Effector memory CD4-positive, alpha-beta T cell (primary cell): ENCODE results near the gene CPNE5.

ENCODE experiments used
- DNase-seq, 3 donors: peaks; one replicate each; pipeline ENCODE4 v3.0.0-alpha.2; 2020
- H3K27ac ChIP-seq: 2 replicates; pipeline ENCODE4 v1.7.0; 2013; ENCODE audit warnings: mild to moderate bottlenecking, low read length, moderate library complexity; ENCODE audit not compliant: insufficient read depth, poor library complexity, severe bottlenecking
- H3K27me3 ChIP-seq: replicated peaks from 2 replicates; pipeline ENCODE4 v1.7.0; 2013; ENCODE audit warnings: mild to moderate bottlenecking, low read length; ENCODE audit not compliant: insufficient read depth, control insufficient read depth, poor library complexity, severe bottlenecking
- H3K36me3 ChIP-seq: 2 replicates; pipeline ENCODE4 v1.7.0; 2013; ENCODE audit warnings: mild to moderate bottlenecking, low read length, moderate library complexity; ENCODE audit not compliant: control insufficient read depth, insufficient read depth
- H3K4me1 ChIP-seq: 2 replicates; pipeline ENCODE4 v1.7.0; 2013; ENCODE audit warnings: low read length, mild to moderate bottlenecking; ENCODE audit not compliant: control insufficient read depth, insufficient read depth, poor library complexity, severe bottlenecking
- H3K4me3 ChIP-seq: 2 replicates; pipeline ENCODE4 v1.7.0; 2013; ENCODE audit warnings: low read length, low read depth, mild to moderate bottlenecking; ENCODE audit not compliant: insufficient read depth, poor library complexity, severe bottlenecking
- H3K9me3 ChIP-seq: 2 replicates; pipeline ENCODE4 v1.7.0; 2013; ENCODE audit warnings: mild to moderate bottlenecking, low read length, moderate library complexity; ENCODE audit not compliant: control insufficient read depth

CPNE5 gene

DNA sequence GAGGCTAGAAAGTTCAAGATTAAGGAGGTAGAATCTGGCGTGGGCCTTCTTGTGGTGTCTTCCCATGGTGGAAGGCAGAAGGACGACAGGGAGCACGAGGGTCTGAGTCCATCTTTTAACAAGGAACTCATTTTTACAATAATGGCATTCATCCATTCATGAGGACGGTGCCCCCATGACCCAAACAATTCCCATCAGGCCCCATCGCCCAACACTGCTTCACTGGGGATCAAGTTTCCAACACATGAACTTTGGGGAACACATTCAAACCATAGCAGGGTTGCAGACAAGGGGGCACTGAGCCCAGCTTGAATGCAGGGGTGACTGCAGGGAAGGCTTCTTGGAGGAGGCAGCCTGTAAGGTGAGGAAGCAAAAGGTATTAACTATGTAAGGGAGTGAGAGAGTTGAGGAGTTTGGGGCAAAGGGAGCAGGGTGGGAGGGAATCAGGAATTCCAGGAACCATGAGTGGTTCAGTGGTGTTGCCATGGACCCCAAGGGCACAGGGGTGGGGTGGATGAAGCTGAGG is 136.1 kb downstream of the CPNE5 start:
- Histone ChIP-seq H3K27me3 (no peaks in the 10 kb centered on the region), H3K9me3 (no peaks in the 10 kb centered on the region), H3K36me3 (no peaks in the 10 kb centered on the region), H3K27ac (no peak overlapping the region), H3K4me1 (no peaks in the 10 kb centered on the region), H3K4me3 (no peak overlapping the region)
- no peak for DNase-seq

DNA sequence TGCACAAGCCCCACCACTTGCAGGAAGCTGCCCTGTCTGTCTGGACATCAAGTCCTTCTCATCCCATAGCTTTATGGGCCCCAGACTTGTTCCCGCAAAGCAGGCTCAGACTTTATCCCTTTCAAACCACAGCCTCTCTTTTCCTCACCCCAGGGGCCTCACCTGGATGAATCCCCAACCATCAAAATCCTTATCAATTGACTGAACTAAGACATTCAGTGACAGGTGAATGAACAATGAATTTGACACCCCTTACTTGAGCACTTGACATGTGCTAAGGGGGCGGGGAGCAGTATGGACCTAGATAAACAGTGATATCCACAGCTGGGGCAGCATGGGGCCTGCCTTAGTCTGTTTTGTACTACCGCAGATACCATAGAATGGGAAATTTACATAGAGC is 136.6 kb downstream of the CPNE5 start:
- Histone ChIP-seq H3K36me3 (no peaks in the 10 kb centered on the region), H3K4me3 (no peak overlapping the region), H3K27me3 (no peaks in the 10 kb centered on the region), H3K27ac (no peak overlapping the region), H3K9me3 (no peaks in the 10 kb centered on the region), H3K4me1 (no peaks in the 10 kb centered on the region)
- DNase-seq = no peak

DNA sequence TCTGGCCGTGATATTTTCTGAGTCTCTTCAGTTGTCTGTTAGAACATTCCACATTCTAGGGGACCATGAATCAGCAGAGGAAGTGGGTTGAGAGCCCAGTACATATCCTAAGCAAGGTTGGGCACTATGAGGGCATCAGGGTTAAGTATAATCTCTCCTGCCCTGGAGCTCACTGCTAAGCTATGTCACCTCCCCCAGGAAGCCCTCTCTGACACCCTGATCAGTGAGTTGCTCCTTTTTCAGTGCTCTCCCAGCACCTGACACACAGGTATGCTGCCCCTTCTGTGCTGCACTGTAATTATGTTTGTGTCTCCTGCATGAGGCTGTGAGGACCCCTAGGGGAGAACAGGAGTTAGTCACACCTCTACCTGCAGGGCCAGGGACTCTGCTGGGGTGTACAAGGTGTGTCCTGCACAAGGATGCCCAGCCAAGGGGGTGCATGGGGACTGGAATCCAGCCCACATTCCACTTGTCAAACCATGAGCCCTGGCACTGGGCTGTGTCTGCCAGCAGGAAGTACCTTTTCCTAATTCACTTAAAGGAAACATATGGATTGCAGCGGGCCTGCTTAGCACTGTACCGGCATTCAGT is 137.7 kb downstream of the CPNE5 start:
- H3K9me3 ChIP-seq = no peaks in the 10 kb centered on the region
- H3K27ac ChIP-seq = no peak overlapping the region
- no peaks in the 10 kb centered on the region for H3K36me3 ChIP-seq
- H3K27me3 ChIP-seq = no peaks in the 10 kb centered on the region
- H3K4me3 ChIP-seq = no peak overlapping the region
- DNase-seq = no peak
- H3K4me1 ChIP-seq = no peaks in the 10 kb centered on the region

DNA sequence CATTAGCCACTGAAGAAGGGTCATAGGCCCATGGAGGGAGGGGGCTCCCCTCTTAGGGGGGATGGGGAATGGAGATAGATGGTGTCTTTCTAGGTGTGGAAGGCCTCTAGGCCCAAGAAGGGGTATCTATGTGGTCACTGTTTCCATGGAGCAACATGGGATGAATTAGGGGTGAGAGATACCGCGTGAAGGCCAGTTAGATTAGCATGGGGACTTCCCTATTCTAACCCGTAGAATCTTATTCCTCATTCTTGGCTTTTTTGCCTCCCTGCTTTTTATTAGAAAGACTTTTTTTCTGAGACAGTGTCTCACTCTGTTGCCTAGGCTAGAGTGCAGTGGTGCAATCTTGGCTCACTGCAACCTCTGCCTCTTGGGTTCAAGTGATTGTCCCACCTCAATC is 138.4 kb downstream of the CPNE5 start:
- H3K36me3 ChIP-seq = no peaks in the 10 kb centered on the region
- H3K9me3 ChIP-seq = no peaks in the 10 kb centered on the region
- no peaks in the 10 kb centered on the region for H3K27me3 ChIP-seq
- no peak overlapping the region for H3K4me3 ChIP-seq
- no peak overlapping the region for H3K27ac ChIP-seq
- no peak for DNase-seq
- no peaks in the 10 kb centered on the region for H3K4me1 ChIP-seq

DNA sequence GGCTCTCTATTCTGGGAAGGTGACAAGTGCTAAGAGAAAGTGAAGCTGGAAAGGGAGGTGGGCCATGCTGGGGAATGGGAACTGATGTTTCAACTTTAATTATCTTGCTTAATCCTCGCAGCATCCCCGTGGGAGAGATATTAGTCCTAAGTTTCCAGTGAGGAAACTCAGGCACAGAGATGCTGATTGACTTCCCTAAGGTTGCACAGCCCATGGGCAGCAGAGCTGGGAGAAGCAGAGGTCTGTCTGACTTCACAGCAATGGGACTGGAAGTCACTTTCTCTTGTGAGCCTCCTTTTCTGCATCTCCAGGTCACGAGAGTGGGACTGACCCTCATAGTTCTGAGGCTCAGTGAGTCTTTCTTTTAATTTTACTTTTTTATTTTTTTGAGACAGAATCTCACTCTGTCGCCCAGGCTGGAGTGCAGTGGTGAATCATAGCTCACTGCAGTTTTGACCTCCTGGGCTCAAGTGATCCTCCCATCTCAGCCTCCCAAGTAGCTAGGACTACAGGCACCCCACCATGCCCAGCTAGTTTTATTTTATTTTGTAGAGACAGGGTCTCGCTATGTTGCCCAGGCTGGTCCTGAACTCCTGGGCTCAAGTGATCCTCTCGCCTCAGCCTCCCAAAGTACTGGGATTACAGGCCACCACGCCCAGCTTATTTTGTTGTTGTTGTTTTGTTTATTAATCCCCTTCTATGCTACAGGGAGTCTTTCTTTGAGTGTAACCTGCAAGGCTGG is 139.0 kb downstream of the CPNE5 start:
- Histone ChIP-seq H3K4me1 (no peaks in the 10 kb centered on the region), H3K9me3 (no peaks in the 10 kb centered on the region), H3K36me3 (no peaks in the 10 kb centered on the region), H3K27me3 (no peaks in the 10 kb centered on the region), H3K27ac (no peak overlapping the region), H3K4me3 (no peak overlapping the region)
- no peak for DNase-seq

DNA sequence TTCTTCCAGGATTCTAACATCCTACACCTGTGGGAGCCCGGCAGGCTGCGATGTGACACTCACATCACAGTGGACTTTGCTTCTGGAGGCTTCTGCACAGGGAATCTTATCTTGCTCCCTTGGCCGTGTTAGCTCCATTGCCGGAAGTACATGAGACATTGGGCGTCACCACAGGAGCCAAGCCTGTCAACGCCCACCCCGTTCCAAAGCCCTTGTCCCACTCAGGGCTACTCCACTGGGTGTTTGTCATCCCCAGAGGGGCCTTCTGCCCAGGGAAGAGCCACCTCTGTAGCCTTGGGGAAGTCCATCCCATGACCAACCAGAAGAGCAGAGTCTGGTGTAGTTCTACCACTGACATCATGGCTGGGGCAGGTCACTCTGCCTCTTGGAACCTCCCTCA is 139.9 kb downstream of the CPNE5 start:
- Histone ChIP-seq H3K4me1 (no peaks in the 10 kb centered on the region), H3K27me3 (no peaks in the 10 kb centered on the region), H3K9me3 (no peaks in the 10 kb centered on the region), H3K36me3 (no peaks in the 10 kb centered on the region), H3K27ac (no peak overlapping the region), H3K4me3 (no peak overlapping the region)
- no peak for DNase-seq

DNA sequence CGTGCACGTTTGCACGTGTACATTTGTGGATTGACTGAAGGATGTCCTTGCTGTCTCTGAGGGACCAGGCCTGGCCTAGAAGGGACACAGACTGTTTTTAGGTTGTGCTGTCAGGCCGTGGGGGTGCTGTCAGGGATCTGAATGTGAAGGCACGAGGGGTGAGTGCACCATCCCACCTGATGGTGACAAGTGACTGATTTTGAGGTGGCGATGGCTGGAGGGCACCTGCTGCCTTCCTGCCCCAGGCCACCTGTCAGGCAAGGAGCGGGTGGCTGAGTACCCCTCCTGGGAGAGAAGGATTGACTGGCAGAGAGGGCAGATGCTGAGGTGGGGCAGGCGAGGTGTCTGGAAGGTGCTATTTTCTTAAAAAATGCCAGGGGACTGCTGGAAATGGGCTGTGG is 140.4 kb downstream of the CPNE5 start:
- Histone ChIP-seq H3K4me1 (no peaks in the 10 kb centered on the region), H3K27me3 (no peaks in the 10 kb centered on the region), H3K4me3 (no peak overlapping the region), H3K9me3 (no peaks in the 10 kb centered on the region), H3K27ac (no peak overlapping the region), H3K36me3 (no peaks in the 10 kb centered on the region)
- no peak for DNase-seq

DNA sequence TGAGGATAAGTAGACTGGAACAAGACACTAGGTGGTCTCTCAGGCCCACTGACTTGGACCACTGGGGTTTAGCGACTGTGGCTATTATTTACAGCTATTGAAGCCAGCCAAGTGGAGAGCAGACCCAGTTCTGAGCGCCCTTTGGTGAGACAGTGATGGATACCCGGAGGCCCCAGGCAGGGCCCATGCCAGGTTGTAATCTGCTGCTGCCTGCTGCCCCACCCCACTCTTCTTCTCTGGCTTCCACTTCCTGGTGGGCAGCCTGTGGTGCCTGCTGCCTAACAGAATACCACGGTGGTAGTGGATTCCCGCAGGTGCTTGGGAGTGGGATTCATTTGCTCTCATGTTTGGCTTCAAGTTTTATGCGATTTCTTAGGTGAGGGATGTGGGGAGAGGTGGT is 141.0 kb downstream of the CPNE5 start:
- H3K27ac ChIP-seq = no peak overlapping the region
- H3K9me3 ChIP-seq = no peaks in the 10 kb centered on the region
- H3K4me1 ChIP-seq = no peaks in the 10 kb centered on the region
- no peaks in the 10 kb centered on the region for H3K36me3 ChIP-seq
- DNase-seq = no peak
- no peak overlapping the region for H3K4me3 ChIP-seq
- no peaks in the 10 kb centered on the region for H3K27me3 ChIP-seq

DNA sequence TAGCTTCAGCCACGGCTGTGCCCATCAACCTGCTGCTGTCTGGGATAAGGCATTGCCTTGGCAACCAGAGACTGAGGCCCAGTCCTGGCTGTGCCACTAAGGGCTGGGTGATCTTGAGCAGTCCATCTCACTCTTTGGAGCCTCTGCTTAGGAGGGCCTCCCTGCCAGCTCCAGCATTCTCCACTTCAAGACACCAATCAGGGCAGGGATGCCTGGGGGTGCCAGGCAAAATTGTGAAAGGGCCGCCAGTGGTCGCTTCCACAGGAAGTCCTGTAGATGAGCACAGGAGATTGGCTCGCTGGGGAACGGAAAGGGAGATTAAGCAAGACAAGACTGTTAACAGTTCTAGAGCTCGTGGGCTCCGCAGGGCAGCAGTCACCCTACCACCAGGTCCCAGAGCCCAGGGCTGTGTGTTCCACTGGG is 141.8 kb downstream of the CPNE5 start, which contains the start of gene RAB44:
Gene RAB44 (plus strand): TSS at position 346 of the 423 bp plus-strand sequence. CDS start 6,410 bp downstream, outside the sequence.
- H3K36me3 ChIP-seq = no peaks in the 10 kb centered on the region
- peaks cover 5% of the 10 kb centered on the region for H3K4me1 ChIP-seq
- no peak within 1 kb of the TSS for H3K4me3 ChIP-seq
- H3K27ac ChIP-seq = no peak within 1 kb of the TSS
- no peak for DNase-seq
- no peaks in the 10 kb centered on the region for H3K9me3 ChIP-seq
- no peaks in the 10 kb centered on the region for H3K27me3 ChIP-seq

DNA sequence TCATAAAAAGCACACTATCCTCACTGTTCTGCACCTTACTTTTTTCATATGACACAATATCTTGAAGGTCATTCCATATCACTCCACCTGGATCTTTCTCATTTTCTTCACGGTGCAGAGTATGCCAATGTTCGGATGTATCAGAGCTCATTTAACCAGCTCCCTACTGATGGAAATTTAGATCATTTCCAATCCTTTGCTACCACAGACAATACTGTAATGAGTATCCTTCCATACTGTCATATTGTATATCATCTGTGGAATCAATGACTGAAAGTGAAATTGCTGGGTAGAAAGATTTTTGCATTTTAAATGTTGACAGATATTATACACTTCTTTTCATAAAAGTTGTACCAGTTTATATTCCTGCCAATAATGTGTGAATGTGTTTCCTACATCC is 143.8 kb downstream of the CPNE5 start:
- Histone ChIP-seq H3K27ac (no peak overlapping the region), H3K4me1 (peaks cover 17% of the 10 kb centered on the region), H3K9me3 (no peaks in the 10 kb centered on the region), H3K4me3 (no peak overlapping the region), H3K27me3 (no peaks in the 10 kb centered on the region), H3K36me3 (no peaks in the 10 kb centered on the region)
- no peak for DNase-seq
